Measurements from ENCODE around the gene OR2AG1. TPM values are rescaled to one million over a fixed set of nuclear protein-coding genes. Genes with fewer than 3 reads are reported as not detected.

Gene OR2AG1
- total and polyA plus RNA-seq, 8 donors, result under 0.01 TPM; not detected in 7

DNA sequence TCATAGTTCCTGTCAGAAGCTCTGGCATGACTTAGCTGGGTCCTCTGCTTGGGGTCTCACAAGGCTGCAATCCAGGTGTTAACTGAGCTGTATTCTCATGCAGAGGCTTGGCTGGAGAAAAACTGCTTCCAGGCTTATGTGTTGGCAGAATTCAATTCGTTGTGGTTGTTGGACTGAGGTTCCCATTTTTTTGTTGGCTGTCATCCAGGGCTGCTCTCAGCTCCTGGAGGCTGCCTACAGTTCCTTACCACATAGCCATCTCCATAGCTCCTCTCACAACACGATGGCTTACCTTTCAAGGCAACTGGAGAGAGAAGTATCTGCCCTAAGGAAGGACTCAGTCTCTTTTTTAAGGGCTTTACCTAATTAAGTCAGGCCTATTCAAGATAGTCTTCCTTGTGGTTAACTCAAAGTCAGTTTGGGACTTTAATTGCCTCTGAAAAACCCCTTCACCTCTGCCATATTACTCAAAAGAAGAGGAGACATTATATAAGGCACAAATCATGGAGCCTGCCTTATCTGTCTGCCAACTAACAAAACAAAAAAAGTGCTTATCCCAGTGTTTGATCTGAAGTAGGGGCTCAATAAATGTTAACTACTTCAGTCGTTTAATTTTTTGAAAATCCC is 46.2 kb upstream of the OR2AG1 start:
- intact Hi-C loops (cut with DNase I; ENCODE audit: low total_unique reads), result no loop called here
- TF ChIP-seq POLR2A (IDR thresholded peaks at IDR 0.05) (no peak), EP300 (IDR thresholded peaks at IDR 0.05) (no peak), POLR2AphosphoS5 (IDR thresholded peaks at IDR 0.05) (no peak)
- TF ChIP-seq, protein P1, sequence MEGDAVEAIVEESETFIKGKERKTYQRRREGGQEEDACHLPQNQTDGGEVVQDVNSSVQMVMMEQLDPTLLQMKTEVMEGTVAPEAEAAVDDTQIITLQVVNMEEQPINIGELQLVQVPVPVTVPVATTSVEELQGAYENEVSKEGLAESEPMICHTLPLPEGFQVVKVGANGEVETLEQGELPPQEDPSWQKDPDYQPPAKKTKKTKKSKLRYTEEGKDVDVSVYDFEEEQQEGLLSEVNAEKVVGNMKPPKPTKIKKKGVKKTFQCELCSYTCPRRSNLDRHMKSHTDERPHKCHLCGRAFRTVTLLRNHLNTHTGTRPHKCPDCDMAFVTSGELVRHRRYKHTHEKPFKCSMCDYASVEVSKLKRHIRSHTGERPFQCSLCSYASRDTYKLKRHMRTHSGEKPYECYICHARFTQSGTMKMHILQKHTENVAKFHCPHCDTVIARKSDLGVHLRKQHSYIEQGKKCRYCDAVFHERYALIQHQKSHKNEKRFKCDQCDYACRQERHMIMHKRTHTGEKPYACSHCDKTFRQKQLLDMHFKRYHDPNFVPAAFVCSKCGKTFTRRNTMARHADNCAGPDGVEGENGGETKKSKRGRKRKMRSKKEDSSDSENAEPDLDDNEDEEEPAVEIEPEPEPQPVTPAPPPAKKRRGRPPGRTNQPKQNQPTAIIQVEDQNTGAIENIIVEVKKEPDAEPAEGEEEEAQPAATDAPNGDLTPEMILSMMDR (IDR thresholded peaks at IDR 0.05), result no peak
- Histone ChIP-seq H3K4me3 (no peak overlapping the region), H3K27ac (no peak overlapping the region), H3K4me1 (no peaks in the 10 kb centered on the region), H3K36me3 (peaks cover 0 to 6% (median 0%) of the 10 kb centered on the region in 4 donors), H3K9me3 (no peaks in the 10 kb centered on the region), H3K27me3 (no peaks in the 10 kb centered on the region)
- 46 to 57% (median 55%) methylated on average over 3 of the region's 3 CpGs for WGBS, 5 donors
- DNase-seq, result no peak

DNA sequence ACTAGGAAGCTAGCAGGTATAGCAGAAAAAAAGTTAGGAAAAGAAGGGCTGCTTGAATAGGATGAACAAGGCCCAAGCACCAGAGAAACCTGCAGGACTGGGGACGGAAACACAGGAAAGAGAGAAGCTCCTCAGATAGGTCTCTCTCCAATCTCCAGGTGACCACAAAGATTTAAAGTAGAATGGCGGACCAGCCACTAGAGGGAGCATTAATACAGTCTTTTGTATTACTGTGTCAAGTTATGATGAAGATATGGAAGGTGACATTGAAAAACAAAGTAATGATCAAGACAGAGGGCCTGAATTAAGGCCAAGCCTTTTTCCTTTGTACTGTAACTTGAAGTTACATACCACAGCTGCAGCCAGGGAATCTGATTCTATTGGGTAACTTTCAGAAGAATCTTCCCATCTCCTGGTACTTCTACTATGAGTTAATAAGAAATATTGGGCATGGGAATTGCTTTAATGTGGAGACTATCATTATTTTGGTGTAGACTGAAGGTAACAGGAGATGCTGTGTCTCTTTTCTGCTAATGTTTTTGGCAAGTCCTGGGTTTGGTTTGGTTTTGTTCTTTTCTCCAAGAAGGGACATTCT is 44.9 kb upstream of the OR2AG1 start:
- peak; percentile 65 to 79 for DNase-seq
- H3K9me3 ChIP-seq, result no peaks in the 10 kb centered on the region
- TF ChIP-seq POLR2AphosphoS5 (IDR thresholded peaks at IDR 0.05), result no peak
- TF ChIP-seq, protein P1 (IDR thresholded peaks at IDR 0.05), result peak in 5 of 7 experiments; percentile 37 to 68 (median 65)
- TF ChIP-seq EP300 (IDR thresholded peaks at IDR 0.05), result no peak
- TF ChIP-seq POLR2A (IDR thresholded peaks at IDR 0.05), result no peak
- 4 to 20% (median 13%) methylated on average over 2 of the region's 2 CpGs for WGBS, 5 donors
- H3K27ac ChIP-seq, result no peak overlapping the region
- intact Hi-C loops (cut with DNase I; ENCODE audit: low total_unique reads), result no loop called here
- no peaks in the 10 kb centered on the region for H3K4me1 ChIP-seq
- no peaks in the 10 kb centered on the region for H3K27me3 ChIP-seq
- H3K4me3 ChIP-seq, result no peak overlapping the region
- peaks cover 0 to 6% (median 0%) of the 10 kb centered on the region in 4 donors for H3K36me3 ChIP-seq

- H3K27ac ChIP-seq, result no peak overlapping the region
- intact Hi-C loops (cut with DNase I; ENCODE audit: low total_unique reads), result no loop called here
- H3K4me3 ChIP-seq, result no peak overlapping the region
- H3K36me3 ChIP-seq, result peaks cover 0 to 5% (median 0%) of the 10 kb centered on the region in 4 donors
- no peaks in the 10 kb centered on the region for H3K27me3 ChIP-seq
- TF ChIP-seq, protein P1 (IDR thresholded peaks at IDR 0.05), result no peak
- 86 to 95% (median 89%) methylated on average over 1 of the region's 1 CpG for WGBS, 5 donors
- H3K4me1 ChIP-seq, result no peaks in the 10 kb centered on the region
- DNase-seq, result no peak
- H3K9me3 ChIP-seq, result no peaks in the 10 kb centered on the region
These were observed 44.2 kb upstream of the OR2AG1 start for GRCh38 chr11:6738590-6738989.

GRCh38 chr11:6742260-6742659 is 40.6 kb upstream of the OR2AG1 start:
- H3K27ac ChIP-seq, result no peak overlapping the region
- 50 to 79% (median 71%) methylated on average over 7 of the region's 7 CpGs for WGBS, 5 donors
- no peak for TF ChIP-seq POLR2AphosphoS5 (IDR thresholded peaks at IDR 0.05)
- TF ChIP-seq, protein P1 (IDR thresholded peaks at IDR 0.05), result no peak
- TF ChIP-seq EP300 (IDR thresholded peaks at IDR 0.05), result no peak
- no peak for TF ChIP-seq POLR2A (IDR thresholded peaks at IDR 0.05)

More at GRCh38 chr11:6742260-6742659, 40.6 kb upstream of the OR2AG1 start:
- H3K9me3 ChIP-seq, result no peaks in the 10 kb centered on the region
- H3K4me1 ChIP-seq, result peaks cover 0 to 3% (median 0%) of the 10 kb centered on the region in 4 donors
- DNase-seq, result no peak
- H3K36me3 ChIP-seq, result no peaks in the 10 kb centered on the region
- peak overlapping the region in 1 of 4 donors; percentile 2 for H3K4me3 ChIP-seq
- H3K27me3 ChIP-seq, result no peaks in the 10 kb centered on the region
- intact Hi-C loops (cut with DNase I; ENCODE audit: low total_unique reads), result no loop called here
